ENCODE results near the gene CGB2. TPM values are rescaled to one million over a fixed set of nuclear protein-coding genes. Genes with fewer than 3 reads are reported as not detected.
"Not testable (repeated sequence)": the region's sequence is repeated elsewhere in the genome, so short reads cannot be mapped to it uniquely, and the experiment has no call there.

CGB2 gene
- total RNA-seq, 1 donor from 2014 or later, result not detected

DNA sequence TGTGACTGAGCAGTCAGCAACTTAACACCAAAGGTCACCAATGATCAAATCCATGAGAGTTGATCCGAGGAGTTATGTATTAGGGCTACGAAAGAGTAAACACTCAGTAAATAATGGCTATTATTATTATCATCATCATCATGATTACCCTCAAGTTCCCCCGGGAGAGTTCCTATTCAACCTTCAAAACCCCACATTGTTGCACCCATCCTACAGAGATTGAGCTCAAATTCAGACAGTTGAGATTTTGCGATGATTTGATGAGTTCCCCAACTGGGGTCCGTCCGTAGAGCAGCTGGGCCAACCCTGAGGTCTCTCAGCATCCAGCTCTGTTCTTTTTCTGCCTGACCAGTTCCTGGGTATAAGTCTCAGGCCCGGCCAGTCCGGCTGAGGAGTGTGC is 6.4 kb downstream of the CGB2 start:
- DNase-seq (ENCODE audit: low spot score), result not testable (repeated sequence)

DNA sequence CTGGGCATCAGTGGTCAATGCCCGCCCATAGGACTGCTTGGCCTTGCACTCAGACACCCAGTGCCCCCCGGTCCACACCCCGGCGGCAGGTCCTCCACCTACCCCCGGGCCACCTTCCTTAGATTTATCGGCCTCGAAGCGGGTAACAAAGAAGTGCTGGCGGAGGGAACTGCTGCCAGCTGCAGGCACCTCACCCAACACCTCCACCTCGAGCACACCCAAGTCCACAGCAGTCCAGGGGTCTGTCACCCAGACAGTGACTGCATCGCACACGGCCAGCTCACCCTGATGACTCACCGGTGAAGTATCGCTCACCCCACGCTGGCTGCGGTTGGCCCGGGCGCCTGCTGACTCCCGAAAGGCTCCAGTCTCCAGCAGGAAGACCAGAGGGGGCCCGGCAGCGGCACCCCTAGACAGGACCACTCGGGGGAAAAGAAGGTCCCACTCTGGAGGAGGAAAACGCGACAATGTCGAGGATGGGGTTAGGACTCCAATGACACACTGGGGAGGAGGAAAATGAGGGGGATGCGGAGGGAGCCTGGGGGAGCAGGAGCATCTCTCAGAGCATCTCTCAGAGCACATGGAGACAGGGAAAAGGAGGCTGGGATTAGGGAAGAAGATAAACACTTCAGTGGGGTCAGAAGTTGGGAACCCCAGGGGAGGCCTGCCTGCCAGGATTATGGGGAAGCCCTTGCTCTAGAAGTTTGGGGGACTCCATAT is 7.0 kb downstream of the CGB2 start:
- DNase-seq (ENCODE audit: low spot score), result not testable (repeated sequence)

DNA sequence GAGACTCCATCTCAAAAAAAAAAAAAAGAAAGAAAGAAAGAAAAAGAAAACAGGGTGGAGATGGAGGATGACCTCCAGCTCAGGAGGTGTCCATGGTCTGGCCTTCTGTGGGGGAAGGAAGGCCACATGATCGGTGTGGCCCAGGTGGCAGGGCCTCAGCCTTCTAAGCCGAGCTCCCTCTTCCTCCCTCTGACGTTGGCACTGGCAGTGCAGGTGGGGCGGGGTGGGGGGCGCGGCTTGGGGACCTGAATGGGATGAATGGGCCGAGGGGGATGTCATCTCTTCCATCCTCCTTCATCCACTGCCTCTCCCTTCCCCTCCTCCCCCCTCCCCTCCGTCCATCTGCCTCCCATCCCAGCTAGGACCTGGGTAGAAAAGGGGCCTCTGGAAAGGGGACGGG is 8.0 kb downstream of the CGB2 start:
- not testable (repeated sequence) for DNase-seq (ENCODE audit: low spot score)

DNA sequence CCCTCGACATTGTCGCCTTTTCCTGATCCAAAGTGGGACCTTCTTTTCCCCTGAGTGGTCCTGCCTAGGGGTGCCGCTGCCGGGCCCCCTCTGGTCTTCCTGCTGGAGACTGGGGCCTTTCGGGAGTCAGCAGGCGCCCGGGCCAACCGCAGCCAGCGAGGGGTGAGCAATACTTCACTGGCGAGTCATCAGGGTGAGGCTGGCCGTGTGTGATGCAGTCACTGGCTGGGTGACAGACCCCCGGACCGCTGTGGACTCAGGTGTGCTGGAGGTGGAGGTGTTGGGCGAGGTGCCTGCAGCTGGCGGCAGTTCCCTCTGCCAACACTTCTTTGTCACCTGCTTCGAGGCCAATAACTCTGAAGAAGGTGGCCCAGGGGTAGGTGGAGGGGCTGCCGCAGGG is 10.5 kb downstream of the CGB2 start:
- no peak for DNase-seq (ENCODE audit: low spot score)

DNA sequence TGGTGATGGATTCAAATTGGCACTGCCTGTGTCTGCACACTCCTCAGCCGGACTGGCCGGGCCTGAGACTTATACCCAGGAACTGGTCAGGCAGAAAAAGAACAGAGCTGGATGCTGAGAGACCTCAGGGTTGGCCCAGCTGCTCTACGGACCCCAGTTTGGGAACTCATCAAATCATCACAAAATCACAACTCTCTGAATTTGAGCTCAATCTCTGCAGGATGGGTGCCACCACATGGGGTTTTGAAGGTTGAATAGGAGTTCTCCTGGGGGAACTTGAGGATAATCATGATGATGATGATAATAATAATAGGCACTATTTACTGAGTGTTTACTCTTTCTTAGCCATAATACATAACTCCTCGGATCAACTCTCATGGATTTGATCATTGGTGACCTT is 11.0 kb downstream of the CGB2 start:
- DNase-seq (ENCODE audit: low spot score), result not testable (repeated sequence)

DNA sequence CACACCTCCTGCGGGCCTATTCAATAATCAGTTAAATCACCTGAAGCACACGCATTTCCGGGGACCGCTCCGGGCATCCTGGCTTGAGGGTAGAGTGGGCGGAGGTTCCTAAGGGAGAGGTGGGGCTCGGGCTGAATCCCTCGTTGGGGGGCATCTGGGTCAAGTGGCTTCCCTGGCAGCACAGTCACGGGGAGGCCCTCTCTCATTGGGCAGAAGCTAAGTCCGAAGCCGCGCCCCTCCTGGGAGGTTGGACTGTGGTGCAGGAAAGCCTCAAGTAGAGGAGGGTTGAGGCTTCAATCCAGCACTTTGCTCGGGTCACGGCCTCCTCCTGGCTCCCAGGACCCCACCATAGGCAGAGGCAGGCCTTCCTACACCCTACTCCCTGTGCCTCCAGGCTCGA is 11.9 kb downstream of the CGB2 start, which contains the start of gene CGB5:
Gene CGB5 (plus strand): TSS at position 301 of the 400 bp plus-strand sequence. CDS start 362 bp downstream, outside the sequence.
- DNase-seq (ENCODE audit: low spot score), result not testable (repeated sequence)

DNA sequence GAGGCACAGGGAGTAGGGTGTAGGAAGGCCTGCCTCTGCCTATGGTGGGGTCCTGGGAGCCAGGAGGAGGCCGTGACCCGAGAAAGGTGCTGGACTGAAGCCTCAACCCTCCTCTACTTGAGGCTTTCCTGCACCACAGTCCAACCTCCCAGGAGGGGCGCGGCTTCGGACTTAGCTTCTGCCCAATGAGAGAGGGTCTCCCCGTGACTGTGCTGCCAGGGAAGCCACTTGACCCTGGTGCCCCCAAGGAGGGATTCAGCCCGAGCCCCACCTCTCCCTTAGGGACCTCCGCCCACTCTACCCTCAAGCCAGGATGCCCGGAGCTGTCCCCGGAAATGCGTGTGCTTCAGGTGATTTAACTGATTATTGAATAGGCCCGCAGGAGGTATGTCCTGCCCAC is 17.3 kb downstream of the CGB2 start, which contains the start of gene CGB8:
Gene CGB8 (minus strand): TSS at position 101 of the 400 bp plus-strand sequence. CDS start 372 bp downstream, outside the sequence.
- not testable (repeated sequence) for DNase-seq (ENCODE audit: low spot score)

DNA sequence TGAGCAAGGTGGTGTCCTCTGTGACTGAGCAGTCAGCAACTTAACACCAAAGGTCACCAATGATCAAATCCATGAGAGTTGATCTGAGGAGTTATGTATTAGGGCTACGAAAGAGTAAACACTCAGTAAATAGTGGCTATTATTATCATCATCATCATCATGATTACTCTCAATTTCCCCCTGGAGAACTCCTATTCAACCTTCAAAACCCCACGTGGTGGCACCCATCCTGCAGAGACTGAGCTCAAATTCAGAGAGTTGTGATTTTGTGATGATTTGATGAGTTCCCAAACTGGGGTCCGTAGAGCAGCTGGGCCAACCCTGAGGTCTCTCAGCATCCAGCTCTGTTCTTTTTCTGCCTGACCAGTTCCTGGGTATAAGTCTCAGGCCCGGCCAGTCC is 18.1 kb downstream of the CGB2 start:
- not testable (repeated sequence) for DNase-seq (ENCODE audit: low spot score)

DNA sequence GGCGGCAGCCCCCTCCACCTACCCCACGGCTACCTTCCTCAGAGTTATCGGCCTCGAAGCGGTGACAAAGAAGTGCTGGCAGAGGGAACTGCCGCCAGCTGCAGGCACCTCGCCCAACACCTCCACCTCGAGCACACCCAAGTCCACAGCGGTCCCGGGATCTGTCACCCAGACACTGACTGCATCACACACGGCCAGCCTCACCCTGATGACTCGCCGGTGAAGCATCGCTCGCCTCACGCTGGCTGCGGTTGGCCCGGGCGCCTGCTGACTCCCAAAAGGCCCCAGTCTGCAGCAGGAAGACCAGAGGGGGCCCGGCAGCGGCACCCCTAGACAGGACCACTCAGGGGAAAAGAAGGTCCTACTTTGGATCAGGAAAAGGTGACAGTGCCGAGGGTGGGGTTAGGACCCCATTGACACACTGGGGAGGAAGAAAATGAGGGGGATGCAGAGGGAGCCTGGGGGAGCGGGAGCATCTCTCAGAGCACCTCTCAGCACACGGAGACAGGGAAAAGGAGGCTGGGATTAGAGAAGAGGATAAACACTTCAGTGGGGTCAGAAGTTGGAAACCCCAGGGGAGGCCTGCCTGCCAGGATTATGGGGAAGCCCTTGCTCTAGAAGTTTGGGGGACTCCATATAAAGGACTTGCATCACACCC is 18.8 kb downstream of the CGB2 start:
- not testable (repeated sequence) for DNase-seq (ENCODE audit: low spot score)

DNA sequence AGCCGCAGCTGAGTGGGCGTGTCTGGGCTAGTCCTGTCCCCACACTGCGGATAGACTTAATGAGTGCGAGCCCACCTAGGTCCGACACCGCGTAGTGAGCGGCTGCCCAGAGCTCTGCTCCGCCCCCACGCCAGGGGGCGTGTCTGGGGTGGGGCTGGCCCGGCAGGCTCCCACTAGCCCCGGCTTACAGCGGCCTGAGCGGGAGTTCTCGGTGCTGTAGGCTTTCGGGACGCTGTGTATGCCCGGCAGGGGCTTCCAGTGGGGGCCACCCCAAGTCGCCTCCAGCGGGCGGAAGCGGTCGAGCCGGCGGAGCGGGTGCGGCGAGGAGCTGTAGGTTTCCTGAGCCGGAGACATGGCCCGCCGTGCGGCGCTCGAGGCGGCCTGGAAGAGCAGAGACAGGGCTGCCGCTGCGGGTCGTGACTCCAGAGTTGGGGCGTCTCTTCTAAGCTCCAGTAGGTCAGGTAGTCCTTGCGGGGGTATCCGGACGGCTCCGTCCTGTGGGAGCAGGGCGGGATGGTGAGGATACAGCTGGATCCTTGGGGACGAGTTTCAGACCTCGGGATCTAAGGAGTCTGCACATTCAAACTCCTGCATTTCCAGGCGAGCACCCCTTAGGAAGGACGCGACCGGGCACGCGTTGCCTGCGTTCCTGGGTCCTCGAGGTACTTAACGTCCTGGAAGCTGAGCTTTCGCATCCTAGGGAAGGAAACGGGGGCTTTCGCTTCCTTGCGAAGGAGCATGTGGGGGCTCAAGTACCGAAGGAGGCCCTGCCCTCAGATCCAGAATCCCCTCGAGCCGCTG is 24.6 kb downstream of the CGB2 start:
- DNase-seq (ENCODE audit: low spot score), result peak; percentile 61

DNA sequence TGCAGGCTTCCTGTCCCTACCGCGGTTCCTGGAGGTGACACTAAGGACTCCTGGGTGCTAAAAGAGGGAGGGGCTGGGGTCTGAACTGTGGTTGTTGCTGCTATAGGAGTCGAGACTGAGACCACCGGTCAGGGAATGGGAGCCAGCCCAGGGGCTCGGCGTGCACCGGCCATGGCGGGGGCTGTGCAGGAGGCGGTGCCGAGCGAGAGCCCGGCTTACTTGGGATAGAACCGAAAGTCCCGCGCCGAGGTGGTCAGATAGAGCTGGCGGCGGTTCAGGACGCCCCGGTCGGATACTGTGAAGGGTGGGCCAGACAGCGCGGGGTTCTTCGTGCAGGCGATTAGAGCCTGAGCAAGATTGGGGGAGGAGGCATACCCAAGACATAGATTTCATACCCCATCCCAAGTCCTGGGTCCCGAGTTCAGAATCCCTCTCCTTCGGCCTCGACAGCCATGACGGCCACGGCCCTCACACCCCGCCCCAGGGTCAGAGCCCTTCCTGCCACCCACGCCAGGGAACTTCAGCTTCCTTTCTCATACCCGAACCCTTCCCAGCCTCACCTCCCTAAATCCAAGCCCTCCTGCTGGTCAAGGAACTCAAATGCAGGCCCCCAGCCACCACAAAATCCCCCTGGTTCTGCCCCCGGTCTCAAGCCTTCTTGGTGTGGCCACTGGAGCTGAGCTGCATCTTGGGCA is 25.4 kb downstream of the CGB2 start:
- DNase-seq (ENCODE audit: low spot score), result not testable (repeated sequence)

DNA sequence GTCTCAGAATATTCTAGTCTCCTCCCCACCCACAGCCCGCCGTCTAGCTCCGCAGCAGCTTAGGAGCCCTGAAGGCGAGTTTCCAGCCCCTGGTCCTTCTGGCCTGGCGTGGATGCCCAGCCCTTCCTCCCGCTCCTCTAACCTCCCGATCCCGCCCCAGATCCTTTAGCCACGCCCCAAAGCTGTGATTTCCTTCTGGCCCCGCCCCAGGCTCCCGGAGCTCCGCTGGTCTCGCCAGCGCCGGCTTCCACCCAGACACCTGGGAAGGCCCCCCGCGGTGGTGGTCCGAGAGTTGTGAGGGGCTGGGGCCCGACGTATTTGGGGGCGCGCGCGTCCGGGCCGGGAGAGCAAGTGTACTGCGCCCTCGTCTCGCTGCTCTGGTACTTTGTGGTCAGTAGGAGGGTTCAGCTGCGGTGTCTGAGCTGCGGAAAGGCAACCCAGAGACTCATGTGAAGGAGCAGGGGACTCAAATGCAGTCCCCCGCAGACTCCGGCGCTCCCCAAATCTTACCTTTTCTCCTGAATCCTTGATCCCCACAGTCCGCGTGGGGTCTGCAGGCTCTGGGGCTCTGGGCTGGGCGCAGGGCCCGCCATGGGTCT is 26.0 kb downstream of the CGB2 start, which contains the start of gene CGB7:
Gene CGB7 (minus strand): TSS at position 114 of the 599 bp plus-strand sequence. CDS start 2,374 bp downstream, outside the sequence.
- peak; percentile 82 for DNase-seq (ENCODE audit: low spot score)

DNA sequence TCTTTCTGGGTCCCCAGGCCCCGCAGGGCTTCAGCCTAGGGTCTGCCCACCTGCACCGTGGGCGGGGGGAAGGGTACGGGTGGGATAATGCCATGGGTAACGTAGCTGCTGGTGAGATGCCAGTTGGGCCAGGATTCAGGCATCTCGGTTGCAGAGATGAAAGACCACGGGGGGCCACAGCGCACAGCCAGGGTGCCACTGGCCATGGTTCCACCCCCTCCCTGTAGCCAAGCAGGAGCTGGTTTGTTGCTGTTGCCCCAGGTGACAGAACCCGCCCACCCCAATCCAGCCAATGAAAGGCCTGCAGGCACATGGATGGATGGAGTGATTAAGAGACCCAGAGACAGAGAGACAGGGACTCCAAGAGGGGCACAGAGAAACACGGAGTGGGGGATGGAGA is 26.9 kb downstream of the CGB2 start:
- DNase-seq (ENCODE audit: low spot score), result no peak

DNA sequence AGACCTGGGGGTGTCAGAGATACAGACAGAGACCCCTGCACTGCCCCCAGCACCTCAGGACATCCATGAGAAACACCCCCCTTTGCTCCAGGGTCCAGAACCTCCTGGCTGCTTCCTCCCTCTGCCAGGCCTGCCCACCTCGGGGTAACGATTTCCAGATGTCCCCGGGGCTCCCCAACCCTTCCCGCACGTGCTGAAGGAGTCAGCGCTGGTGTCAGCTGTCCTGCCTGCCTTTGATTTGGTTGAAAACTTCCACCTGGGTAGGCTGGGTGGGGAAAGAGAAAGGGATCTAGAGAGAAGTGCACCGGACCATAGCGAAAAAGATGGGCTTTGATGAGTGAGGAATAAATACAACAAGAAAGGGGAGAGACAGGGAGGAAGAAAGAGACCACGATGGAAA is 27.4 kb downstream of the CGB2 start:
- DNase-seq (ENCODE audit: low spot score), result no peak

DNA sequence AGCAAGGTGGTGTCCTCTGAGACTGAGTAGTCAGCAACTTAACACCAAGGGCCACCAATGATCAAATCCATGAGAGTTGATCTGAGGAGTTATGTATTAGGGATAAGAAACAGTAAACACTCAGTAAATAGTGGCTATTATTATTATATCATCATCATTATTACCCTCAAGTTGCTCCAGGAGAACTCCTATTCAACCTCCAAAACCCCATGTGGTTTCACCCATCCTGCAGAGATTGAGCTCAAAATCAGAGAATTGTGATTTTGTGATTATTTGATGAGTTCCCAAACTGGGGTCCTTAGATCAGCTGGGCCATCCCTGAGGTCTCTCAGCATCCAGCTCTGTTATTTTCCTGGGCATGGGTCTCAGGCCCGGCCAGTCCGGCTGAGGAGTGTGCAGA is 29.3 kb downstream of the CGB2 start:
- no peak for DNase-seq (ENCODE audit: low spot score)

DNA sequence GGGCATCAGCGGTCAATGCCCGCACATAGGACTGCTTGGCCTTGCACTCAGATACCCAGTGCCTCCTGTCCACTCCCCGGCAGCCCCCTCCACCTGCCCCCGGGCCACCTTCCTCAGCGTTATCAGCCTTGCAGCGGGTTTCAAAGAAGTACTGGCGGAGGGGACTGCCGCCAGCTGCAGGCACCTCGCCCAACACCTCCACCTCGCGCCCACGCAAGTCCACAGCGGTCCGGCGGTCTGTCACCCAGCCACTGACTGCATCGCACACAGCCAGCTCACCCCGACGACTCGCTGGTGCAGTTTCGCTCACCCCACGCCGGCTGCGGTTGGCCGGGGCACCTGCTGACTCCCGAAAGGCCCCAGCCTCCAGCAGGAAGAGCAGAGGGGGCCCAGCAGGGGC is 29.8 kb downstream of the CGB2 start:
- no peak for DNase-seq (ENCODE audit: low spot score)

DNA sequence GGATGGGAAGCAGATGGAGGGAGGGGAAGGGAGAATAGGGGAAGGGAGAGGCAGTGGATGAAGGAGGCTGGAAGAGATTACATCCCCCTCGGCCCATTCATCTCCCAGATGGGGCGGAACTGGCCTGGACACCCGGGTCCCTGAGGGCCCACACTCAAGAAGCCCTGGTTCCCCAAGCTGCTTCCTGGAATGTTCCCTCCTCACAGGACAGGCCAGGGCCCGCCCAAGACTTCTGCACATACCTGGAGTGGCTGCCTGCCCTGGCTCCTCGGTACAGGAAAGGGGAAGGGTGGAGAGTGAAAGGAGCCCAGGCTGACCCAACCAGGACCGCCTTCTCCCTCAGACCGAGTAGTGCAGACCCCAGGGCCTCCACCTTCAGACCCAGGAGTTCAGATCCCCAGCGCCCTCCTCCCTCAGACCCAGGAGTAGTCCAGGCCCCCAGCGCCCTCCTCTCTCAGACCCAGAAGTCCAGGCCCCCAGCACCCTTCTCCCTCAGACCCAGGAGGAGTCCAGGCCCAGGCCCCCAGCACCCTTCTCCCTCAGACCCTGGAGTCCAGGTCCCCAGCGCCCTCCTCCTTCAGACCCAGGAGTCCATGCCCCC is 32.4 kb downstream of the CGB2 start:
- peak; percentile 79 for DNase-seq (ENCODE audit: low spot score)

DNA sequence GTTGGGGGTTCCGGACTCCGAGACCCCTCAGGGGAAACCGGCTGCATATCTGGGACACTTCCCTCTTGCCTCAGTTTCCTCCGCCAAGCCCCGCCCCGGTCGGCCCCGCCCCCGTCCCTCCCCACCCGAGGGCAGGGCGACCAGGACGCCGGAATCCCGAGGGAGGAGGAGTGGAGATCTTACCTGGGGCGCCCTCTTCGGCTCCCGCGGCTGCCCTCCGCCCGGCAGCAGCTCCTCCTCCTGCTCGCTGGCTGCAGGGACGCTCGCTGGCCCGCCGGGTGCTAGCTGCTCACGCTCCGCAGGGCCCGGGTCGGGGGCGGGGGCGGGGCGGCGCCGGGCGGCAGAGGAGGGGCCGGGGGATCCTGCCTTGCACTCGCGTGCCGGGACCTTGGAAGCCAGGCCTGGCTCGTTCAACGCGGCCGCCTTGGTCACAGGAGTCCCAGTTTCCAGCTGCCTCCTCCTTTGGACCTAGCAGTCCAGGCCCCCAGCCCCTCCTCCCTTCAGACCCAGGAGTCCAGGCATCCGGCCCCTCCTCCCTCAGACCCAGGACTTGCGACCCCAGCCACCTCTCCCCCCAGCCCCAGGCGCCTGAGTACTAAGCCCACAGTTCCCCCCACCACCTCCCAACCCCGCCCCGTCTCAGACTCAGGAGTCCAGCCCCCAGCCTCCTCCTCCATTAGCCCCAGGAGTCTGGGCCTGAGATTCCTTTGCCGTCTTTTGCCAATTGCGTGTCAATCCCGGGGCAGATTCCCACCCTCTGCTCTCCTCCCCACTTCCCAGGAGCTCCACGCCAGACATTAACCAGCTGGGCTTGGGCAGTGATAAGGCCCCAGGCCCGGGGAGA is 33.3 kb downstream of the CGB2 start, which contains the start of gene NTF4:
Gene NTF4 (minus strand): TSS at position 51 of the 844 bp plus-strand sequence. CDS start 2,821 bp downstream, outside the sequence.
- DNase-seq (ENCODE audit: low spot score), result no peak

DNA sequence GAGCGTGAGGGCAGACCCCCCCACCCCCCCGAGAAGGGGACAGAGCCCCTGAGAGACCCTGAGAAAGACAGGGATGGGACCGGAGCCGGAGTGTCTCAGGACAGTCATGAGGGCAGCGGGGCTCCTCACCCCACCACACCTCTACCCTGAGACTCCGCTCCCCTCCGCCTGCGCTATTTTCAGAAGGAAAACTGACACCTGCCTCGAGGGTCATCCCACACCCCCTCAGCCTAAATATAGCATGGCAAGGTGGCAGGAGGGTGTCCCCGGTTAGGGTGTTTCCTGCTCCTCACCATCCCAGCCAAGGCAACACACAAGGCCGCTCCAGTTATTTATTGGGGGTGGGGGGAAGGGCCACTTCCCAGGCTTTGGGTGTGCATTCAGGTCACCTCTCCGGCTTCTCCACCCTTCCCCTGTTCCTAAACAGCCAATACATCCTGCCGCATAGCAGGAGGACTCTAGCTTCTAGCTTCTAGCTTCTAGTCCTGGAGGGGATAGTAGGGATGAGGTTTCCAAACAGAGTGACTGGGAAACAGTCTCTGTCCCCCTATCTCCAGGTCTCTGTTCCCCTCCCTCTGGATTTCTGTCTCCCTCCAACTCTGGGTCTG is 34.3 kb downstream of the CGB2 start:
- no peak for DNase-seq (ENCODE audit: low spot score)
